HUES64 (cell line): ENCODE measurements around the gene SERPINB6.
"Not testable (repeated sequence)": the region's sequence is repeated elsewhere in the genome, so short reads cannot be mapped to it uniquely, and the experiment has no call there.

Experiments used
- H3K27ac ChIP-seq: 2 replicates; pipeline ENCODE4 v1.7.0; 2013; ENCODE audit warnings: low read depth, low read length, inconsistent platforms
- H3K27me3 ChIP-seq: 2 replicates; pipeline ENCODE4 v1.6.1; 2013; ENCODE audit warnings: mild to moderate bottlenecking, low read length; ENCODE audit not compliant: insufficient read depth
- H3K36me3 ChIP-seq: 2 replicates; pipeline ENCODE4 v1.6.1; 2013; ENCODE audit warnings: mild to moderate bottlenecking, low read length; ENCODE audit not compliant: insufficient read depth
- H3K4me1 ChIP-seq: 2 replicates; pipeline ENCODE4 v1.6.1; 2013; ENCODE audit warnings: mild to moderate bottlenecking, low read length, moderate library complexity; ENCODE audit not compliant: insufficient read depth
- H3K4me3 ChIP-seq: 2 replicates; pipeline ENCODE4 v1.5.1; 2013; ENCODE audit warnings: mild to moderate bottlenecking, low read length, moderate library complexity
- H3K9ac ChIP-seq: 2 replicates; pipeline ENCODE4 v1.6.1; 2013; ENCODE audit warnings: mild to moderate bottlenecking, low read depth, low read length
- H3K9me3 ChIP-seq: 2 replicates; pipeline ENCODE4 v1.6.1; 2013; ENCODE audit warnings: low read depth, low read length; ENCODE audit not compliant: insufficient read depth
- WGBS: fragments of 150-250, 120-280 bp; methylation state at CpG from one replicate; pipeline ENCODE4 v1.1.7; 2013; ENCODE audit warnings: missing lambda C conversion rate; 5-methylcytosine and 5-hydroxymethylcytosine counted together

The SERPINB6 gene

GRCh38 chr6:2976571-2977085 is 5.3 kb upstream of the SERPINB6 start:
- H3K27ac ChIP-seq: peak overlapping the region; percentile 12; the same call in 1 of the 2 replicates
- H3K4me1 ChIP-seq: peaks cover 19% of the 10 kb centered on the region; the same call in 1 of the 2 replicates
- no peaks in the 10 kb centered on the region for H3K9me3 ChIP-seq
- 70% methylated on average over 7 of the region's 7 CpGs for WGBS
- peaks cover 10% of the 10 kb centered on the region; the same call in 1 of the 2 replicates for H3K27me3 ChIP-seq
- no peak overlapping the region for H3K4me3 ChIP-seq
- H3K36me3 ChIP-seq: no peaks in the 10 kb centered on the region
- H3K9ac ChIP-seq: no peak overlapping the region

GRCh38 chr6:2976060-2976459 is 4.7 kb upstream of the SERPINB6 start:
- WGBS: 92% methylated on average over 3 of the region's 5 CpGs

GRCh38 chr6:2973676-2974075 is 2.3 kb upstream of the SERPINB6 start:
- WGBS: 97% methylated on average over 5 of the region's 5 CpGs
- peaks cover 12% of the 10 kb centered on the region; the same call in 1 of the 2 replicates for H3K27me3 ChIP-seq
- H3K4me3 ChIP-seq: no peak overlapping the region
- H3K36me3 ChIP-seq: no peaks in the 10 kb centered on the region
- no peaks in the 10 kb centered on the region for H3K9me3 ChIP-seq
- H3K4me1 ChIP-seq: peaks cover 22% of the 10 kb centered on the region; the same call in 1 of the 2 replicates
- H3K9ac ChIP-seq: no peak overlapping the region
- H3K27ac ChIP-seq: no peak overlapping the region

More at GRCh38 chr6:2976060-2976459, 4.7 kb upstream of the SERPINB6 start:
- Histone ChIP-seq H3K4me1 (peaks cover 19% of the 10 kb centered on the region; the same call in 1 of the 2 replicates), H3K27ac (no peak overlapping the region), H3K36me3 (no peaks in the 10 kb centered on the region), H3K9me3 (no peaks in the 10 kb centered on the region), H3K27me3 (peaks cover 12% of the 10 kb centered on the region; the same call in 1 of the 2 replicates), H3K4me3 (no peak overlapping the region), H3K9ac (no peak overlapping the region)

GRCh38 chr6:2973180-2973579 is 1.8 kb upstream of the SERPINB6 start:
- not testable (repeated sequence) for H3K27ac ChIP-seq, H3K36me3 ChIP-seq, H3K9ac ChIP-seq, H3K9me3 ChIP-seq, H3K4me3 ChIP-seq
- 97% methylated on average over 5 of the region's 6 CpGs for WGBS
- Histone ChIP-seq H3K4me1 (peaks cover 21% of the 10 kb centered on the region; the same call in 1 of the 2 replicates), H3K27me3 (peaks cover 12% of the 10 kb centered on the region; the same call in 1 of the 2 replicates)

- WGBS: 93% methylated on average over 5 of the region's 5 CpGs
- H3K4me3 ChIP-seq, H3K36me3 ChIP-seq, H3K27ac ChIP-seq, H3K9ac ChIP-seq, H3K9me3 ChIP-seq: not testable (repeated sequence)
- peaks cover 16% of the 10 kb centered on the region; the same call in 1 of the 2 replicates for H3K4me1 ChIP-seq
- peaks cover 12% of the 10 kb centered on the region; the same call in 1 of the 2 replicates for H3K27me3 ChIP-seq
Measured at GRCh38 chr6:2972685-2973084, 1.3 kb upstream of the SERPINB6 start.

- H3K36me3 ChIP-seq, H3K27ac ChIP-seq, H3K9me3 ChIP-seq, H3K9ac ChIP-seq, H3K4me3 ChIP-seq: not testable (repeated sequence)
- Histone ChIP-seq H3K27me3 (peaks cover 12% of the 10 kb centered on the region; the same call in 1 of the 2 replicates), H3K4me1 (peaks cover 12% of the 10 kb centered on the region; the same call in 1 of the 2 replicates)
- 50% methylated on average over 1 of the region's 1 CpG for WGBS
Measured at GRCh38 chr6:2972219-2972487, 786 bp upstream of the SERPINB6 start.

DNA sequence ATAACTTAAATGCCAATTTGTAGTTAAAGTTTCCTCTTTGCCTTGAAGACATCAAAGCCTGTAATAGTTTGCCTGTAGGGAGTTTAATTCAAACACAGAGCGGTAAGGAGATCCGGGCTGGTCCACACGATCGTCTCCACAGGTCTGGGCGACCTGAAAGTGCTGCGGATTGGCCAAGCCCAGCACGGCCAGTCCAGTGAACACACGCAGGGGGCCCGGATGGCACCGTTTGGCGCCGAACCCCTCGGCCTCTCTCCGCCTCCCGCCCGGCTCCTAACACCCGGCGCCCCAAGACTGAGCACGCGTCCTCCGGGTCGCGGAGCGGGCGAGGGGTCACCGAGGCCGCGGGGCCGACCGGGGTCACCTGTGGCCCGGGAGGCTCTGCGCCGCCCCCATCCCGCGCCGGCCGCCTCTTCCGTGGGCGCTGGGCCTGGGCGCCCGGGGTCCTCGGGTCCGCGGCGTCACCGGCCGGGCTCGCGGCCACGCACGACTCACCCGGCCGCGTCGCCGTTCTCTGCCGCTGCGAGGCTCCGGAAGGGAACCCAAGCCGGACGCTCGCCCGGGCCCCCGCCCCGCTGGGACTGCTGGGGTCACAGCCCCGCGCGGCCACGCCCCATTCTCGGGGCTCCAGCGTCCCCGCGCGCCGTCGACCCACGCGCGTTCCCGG is 481 bp downstream of the SERPINB6 start:
- Histone ChIP-seq H3K4me3 (peak overlapping the region; percentile 45), H3K4me1 (peaks cover 11% of the 10 kb centered on the region; the same call in 1 of the 2 replicates), H3K9ac (peak overlapping the region; percentile 72), H3K36me3 (no peaks in the 10 kb centered on the region), H3K27me3 (peaks cover 12% of the 10 kb centered on the region; the same call in 1 of the 2 replicates), H3K27ac (no peak overlapping the region), H3K9me3 (no peaks in the 10 kb centered on the region)
- under 1% methylated on average over 80 of the region's 80 CpGs for WGBS

DNA sequence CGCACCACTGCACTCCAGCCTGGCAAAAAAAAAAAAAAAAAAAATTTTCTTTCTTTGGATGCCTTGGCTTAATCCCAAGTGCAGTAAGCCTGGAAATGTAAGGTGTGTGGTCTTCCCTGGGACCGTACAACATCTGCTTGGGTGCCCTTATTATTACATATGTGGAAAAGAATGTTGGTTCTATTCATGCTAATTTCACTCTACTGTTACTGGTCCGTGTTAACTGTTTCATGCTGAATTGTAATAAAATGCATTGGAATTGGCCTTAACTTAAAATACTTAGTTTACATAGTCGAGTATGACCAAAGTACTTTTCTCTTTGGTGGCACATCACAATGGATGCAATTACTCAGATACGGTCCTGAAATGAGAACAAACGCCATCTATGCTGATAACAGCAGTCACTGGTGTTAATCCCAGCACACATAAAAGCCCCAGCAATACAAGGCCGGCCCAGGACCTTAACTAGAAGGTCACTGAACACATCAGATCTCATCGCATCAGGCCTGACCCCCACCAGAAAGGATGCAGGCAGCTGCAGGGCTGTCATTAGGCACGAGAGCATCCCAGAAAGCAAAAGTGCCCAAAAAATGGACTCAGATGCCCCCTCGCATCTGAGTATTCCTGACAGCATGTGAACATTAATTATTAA is 1.2 kb downstream of the SERPINB6 start:
- Histone ChIP-seq H3K27me3 (peaks cover 12% of the 10 kb centered on the region; the same call in 1 of the 2 replicates), H3K9ac (no peak overlapping the region), H3K4me3 (peak overlapping the region; percentile 45), H3K4me1 (peaks cover 11% of the 10 kb centered on the region; the same call in 1 of the 2 replicates), H3K9me3 (no peaks in the 10 kb centered on the region), H3K27ac (no peak overlapping the region), H3K36me3 (no peaks in the 10 kb centered on the region)
- 76% methylated on average over 10 of the region's 10 CpGs for WGBS

DNA sequence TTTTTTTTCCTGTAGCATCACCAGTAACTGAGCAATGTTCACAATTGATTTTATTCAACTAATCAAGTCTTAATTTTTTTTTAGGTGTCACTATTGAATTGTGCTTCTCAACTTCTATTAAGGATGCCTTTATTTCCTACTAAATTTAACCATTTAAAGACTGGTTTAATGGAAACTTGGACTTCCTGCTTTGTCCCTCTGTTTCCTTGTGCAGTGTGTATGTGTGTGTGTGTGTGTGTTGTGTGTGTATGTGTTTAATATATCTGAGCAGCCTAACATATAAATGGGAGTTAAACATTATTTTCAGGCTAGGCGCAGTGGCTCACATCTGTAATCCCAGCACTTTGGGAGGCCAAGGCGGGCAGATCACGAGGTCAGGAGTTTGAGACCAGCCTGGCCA is 1.8 kb downstream of the SERPINB6 start:
- H3K4me3 ChIP-seq: no peak overlapping the region
- peaks cover 11% of the 10 kb centered on the region; the same call in 1 of the 2 replicates for H3K4me1 ChIP-seq
- H3K9ac ChIP-seq: no peak overlapping the region
- H3K27ac ChIP-seq: no peak overlapping the region
- no peaks in the 10 kb centered on the region for H3K36me3 ChIP-seq
- WGBS: 94% methylated on average over 3 of the region's 3 CpGs
- peaks cover 12% of the 10 kb centered on the region; the same call in 1 of the 2 replicates for H3K27me3 ChIP-seq
- H3K9me3 ChIP-seq: no peaks in the 10 kb centered on the region

GRCh38 chr6:2968600-2969135 is 2.7 kb downstream of the SERPINB6 start:
- H3K4me3 ChIP-seq: no peak overlapping the region
- H3K9ac ChIP-seq: no peak overlapping the region
- 91% methylated on average over 5 of the region's 8 CpGs for WGBS

GRCh38 chr6:2967936-2968335 is 3.4 kb downstream of the SERPINB6 start:
- Histone ChIP-seq H3K9me3 (no peaks in the 10 kb centered on the region), H3K27ac (no peak overlapping the region), H3K4me1 (peaks cover 11% of the 10 kb centered on the region; the same call in 1 of the 2 replicates), H3K27me3 (peaks cover 12% of the 10 kb centered on the region; the same call in 1 of the 2 replicates), H3K36me3 (no peaks in the 10 kb centered on the region), H3K9ac (no peak overlapping the region), H3K4me3 (no peak overlapping the region)
- WGBS: 94% methylated on average over 7 of the region's 7 CpGs

More at GRCh38 chr6:2968600-2969135, 2.7 kb downstream of the SERPINB6 start:
- Histone ChIP-seq H3K27me3 (peaks cover 12% of the 10 kb centered on the region; the same call in 1 of the 2 replicates), H3K9me3 (no peaks in the 10 kb centered on the region), H3K36me3 (no peaks in the 10 kb centered on the region), H3K4me1 (peaks cover 11% of the 10 kb centered on the region; the same call in 1 of the 2 replicates), H3K27ac (no peak overlapping the region)
